CD4-positive, alpha-beta T cell treated with Interleukin-17A for 4 hours (primary cell): ENCODE data around the gene ATPAF1.

Source experiments
- DNase-seq: peaks from one replicate; pipeline ENCODE4 v3.0.0-alpha.2; 2020; ENCODE audit warnings: mixed read lengths

The ATPAF1 gene

GRCh38 chr1:46646844-46647243 is 21.3 kb downstream of the ATPAF1 start:
- DNase-seq, result no peak

DNA sequence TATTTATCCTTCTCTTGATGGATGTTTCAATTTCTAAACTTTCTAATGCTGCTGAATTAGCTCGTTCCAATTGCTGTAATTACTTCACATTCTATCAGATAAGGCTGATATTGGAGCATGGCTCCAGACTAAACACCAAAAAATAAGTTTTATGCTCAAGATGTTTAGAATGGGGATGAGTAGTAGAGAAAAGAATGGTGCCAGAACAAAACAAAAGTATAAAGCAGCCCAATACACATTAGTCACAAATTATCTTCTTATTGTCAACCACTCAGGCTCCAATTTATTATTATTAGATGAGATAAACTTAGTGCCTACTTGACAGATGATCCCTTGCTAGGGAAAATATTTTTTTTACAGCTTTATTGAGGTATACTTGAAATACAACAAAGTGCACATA is 21.8 kb downstream of the ATPAF1 start:
- DNase-seq, result no peak

DNA sequence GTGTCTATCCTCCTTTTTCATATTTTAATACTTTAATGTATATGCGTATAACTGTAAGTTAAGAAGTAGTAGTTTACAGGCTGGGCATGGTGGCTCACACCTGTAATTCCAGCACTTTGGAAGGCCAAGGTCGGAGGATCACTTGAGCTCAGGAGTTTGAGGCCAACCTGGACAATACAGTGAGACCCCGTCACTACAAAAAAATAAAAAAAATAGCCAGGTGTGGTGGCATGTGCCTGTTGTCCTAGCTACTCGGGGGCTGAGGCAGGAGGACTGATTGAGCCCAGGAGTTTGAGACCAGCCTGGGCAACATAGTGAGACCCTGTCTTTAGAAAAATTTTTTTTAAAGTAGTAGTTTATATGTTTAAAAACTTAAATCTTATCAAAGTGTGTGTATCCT is 22.3 kb downstream of the ATPAF1 start:
- no peak for DNase-seq

DNA sequence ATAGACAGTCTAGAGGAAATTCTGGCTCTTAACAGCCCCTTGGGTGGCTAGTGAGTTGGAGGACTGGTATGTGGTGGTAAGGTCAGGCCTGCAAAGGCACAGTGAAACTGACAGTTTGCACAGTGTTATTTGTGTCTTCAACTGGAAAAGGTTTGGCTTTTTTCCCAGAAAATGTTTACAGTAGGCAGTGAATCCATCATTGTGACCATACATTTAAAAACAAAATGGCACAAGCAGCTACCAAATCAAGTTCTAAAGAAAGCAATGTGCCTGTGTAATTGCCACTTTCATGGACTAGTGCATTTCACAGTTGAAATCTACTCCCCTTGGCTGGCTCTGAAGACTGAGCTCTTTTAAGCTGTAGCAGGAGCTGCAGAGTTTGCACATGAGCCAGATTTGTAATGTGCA is 24.8 kb downstream of the ATPAF1 start:
- no peak for DNase-seq

DNA sequence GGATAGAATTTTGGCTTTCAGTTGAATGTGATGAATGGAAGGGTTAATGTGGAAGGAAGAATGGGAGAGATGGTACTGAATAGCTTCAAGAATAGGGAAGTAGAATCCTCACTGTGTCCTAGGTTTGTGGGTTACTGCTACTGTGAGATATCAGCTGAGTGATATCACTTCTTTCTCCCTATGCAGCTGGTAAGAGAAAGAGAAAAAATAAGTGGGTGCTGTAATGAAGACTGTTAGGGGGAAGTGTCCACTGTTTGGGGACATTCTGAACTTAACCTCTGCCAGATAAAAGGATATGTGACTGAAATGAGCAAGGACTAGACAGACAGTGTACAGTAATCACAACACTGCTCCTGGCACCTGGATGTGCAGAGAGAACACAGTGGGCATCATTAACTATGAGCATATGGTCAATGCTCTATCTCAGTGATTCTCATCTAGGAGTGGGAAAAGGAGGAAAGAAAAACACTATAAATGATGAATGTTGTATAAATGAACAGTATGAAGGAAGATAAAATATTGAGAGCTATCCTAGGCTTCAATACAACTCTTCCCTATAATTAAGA is 26.0 kb downstream of the ATPAF1 start:
- no peak for DNase-seq

DNA sequence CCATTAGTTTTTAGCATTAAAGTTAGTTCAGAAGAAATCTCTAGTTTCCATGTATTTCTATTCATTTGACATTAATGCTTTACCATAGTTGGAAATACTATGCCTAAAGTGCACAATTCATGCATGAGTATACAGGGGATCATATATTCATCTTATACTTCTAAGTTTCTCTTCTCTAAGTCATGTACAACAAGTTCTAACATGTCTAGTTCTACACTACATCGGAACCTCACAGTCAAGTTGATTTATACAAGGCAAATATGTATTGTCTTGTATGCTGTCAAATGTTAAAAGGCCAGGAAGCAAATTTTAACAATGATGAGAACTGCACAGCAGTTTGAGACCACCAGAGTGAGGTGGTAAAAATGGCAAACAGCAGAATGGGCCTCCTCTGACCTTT is 28.6 kb downstream of the ATPAF1 start:
- no peak for DNase-seq

DNA sequence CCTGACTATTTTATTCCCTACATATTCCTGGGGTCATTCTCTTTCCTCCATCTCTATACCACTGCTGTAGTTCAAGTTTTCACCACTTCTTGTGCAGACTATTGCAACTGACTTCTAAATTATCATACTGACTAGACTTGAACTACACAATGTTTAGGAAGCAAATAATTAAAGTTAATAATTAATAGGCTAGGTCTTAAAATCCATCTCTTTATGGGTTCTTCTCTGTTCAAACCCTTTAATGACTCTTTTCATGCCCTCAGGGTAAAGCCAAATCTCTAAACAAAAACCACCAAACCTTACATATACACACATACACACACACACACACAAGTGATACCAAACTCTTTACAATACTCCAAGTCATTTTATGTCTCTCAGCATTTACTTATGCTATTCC is 29.2 kb downstream of the ATPAF1 start:
- DNase-seq, result no peak

- DNase-seq, result no peak
These were observed 30.6 kb downstream of the ATPAF1 start for GRCh38 chr1:46637444-46638083.

GRCh38 chr1:46635205-46635604 is 33.0 kb downstream of the ATPAF1 start:
- no peak for DNase-seq

DNA sequence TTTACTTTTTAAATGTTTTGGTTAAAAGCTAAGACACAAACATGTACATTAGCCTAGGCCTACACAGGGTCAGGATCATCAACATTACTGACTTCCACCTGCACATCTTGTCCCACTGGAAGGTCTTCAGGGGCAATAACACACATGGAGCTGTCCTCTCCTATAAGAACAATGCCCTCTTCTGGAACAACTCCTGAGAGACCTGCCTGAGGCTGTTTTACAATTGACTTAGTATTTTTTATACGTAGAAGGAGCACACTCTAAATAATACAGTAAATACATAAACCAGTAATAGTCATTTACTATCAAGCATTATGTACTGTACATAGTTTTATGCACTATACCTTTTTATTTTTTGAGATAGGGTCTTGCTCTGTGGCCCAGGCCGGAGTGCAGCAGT is 37.4 kb downstream of the ATPAF1 start:
- no peak for DNase-seq

DNA sequence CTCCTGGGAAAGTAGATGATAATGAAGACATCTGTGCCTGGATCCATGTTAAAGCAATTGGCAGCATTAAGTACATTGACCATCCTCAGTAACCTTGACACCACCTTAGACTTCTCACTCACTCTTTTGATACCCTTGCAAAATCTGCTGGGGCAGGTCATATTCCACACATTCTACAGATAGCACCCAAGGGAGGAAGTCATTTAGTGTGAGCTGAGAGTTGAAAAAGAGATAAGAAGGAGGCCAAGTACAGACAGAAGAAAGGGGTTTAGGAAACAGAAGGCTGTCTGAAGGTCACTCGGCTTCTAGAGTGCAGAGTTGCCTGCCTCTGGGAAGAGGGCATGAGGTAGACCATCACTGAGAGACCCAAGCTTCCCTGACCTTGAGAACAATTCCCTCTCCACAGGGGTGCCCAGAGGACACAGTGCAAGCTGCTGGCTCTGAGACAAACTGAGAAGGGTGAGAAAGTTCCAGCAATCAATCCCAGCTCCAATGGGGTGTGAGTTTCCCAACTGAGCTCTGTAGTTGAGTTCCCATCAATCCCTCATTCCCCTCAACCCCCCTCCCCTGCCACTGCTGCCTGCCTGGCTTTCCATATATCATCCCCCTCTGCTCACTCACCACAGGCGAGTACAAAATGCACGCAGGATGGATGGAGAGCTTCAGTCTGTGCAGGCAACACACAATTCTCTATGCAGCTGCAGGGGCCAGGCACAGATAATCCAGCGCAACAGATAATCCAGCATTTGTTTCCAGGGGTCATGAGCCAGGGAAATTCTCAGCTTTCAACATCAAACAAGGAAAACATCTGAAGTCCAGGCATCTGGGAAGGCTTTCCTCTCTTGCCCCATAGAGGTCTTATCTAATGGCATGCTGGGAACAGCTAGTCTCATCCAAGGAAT is 44.2 kb downstream of the ATPAF1 start:
- no peak for DNase-seq

- DNase-seq, result no peak
These were observed 45.8 kb downstream of the ATPAF1 start for GRCh38 chr1:46622344-46622743.

DNA sequence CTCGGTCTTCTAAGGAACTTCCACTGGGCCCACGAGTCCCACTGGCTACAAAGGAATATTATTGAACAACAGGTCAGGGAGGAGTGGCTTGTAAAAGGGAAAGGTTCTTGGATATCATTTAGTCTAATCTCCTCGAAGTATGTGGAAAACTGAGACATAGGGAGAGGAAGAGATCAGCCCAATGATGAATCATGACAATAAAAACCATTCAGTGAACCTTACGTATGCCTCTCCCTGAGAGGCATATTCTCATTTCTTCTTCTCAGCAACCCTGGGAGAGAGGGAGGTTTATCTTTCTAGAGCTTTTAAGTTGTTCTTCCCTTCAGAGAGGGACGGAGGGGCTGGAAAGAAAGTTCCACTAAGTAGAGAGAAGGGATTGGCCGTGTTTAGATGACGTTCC is 46.2 kb downstream of the ATPAF1 start:
- no peak for DNase-seq

DNA sequence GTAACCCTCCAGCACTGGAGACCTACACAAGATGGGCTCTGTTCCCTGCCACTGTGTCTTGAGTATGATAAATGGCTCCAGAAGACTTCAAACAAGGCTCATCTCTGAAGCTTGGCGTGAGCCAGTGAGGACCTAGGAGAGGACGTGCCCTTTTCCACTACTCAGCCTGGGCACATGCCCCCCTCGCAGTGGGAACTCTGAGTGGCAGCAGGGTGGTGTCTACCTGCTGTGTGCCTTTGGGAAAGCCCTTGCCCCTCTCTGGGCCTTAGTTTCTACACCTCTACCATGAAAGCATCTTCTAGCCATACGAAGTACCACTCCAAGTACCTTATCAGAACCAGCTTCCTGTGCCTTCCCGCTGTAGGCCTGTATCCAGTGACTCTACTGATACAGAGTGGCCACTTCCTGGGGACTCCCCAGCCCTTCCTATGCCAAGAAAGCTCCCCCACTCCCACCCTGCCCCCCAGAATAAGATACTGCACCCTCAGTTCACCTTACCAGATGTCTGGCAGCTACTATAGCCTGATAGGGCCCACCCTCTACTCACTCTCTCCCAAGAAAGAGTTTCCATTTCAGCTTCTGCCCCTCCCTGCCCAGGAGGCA is 48.4 kb downstream of the ATPAF1 start:
- no peak for DNase-seq

DNA sequence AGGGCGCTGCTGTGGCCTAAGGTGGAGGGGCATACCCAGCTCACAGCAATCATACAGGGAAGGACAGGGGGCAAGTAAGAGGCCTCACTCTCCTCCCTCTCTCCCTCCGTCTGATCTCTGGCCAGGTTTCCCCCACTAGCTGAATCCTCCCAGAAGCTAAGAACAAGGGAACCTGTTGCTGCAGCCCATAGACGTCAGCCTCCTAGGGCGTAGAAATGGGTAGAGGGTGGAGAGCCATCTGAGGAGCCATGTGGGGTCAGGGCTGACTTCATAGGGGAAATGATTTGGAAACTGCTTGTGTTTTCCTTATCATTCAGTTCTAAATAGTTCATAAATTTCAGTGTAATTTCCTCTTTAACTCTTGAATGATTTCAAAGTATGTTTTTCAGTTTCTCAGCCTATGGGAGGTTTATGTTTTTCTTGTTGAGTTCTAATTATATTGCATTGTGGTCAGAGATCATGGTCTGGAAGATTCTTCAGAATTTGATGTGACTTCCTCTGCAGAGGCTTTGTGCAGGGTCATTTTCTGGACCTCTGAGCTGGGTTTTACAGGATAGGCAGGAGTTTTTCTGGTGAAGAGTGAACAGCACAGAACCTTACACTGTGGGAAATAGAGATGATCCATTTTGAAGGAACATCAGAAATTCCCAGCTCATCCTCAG is 49.3 kb downstream of the ATPAF1 start:
- DNase-seq, result no peak

DNA sequence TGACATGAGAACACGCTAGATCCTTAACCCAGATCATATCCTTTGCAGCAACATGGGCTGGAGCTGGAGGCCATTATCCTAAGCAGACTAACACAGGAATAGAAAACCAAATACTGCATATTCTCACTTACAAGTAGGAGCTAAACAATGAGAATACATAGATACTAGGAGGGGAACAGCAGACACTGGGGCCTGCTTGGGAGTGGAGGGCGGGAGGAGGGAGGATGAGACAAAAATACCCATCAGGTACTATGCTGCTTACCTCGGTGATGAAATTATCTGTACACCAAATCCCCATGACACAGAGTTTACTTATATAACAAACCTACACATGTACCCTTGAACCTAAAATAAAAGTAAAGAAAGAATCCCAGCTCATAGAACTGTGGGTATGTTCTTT is 50.3 kb downstream of the ATPAF1 start:
- no peak for DNase-seq

DNA sequence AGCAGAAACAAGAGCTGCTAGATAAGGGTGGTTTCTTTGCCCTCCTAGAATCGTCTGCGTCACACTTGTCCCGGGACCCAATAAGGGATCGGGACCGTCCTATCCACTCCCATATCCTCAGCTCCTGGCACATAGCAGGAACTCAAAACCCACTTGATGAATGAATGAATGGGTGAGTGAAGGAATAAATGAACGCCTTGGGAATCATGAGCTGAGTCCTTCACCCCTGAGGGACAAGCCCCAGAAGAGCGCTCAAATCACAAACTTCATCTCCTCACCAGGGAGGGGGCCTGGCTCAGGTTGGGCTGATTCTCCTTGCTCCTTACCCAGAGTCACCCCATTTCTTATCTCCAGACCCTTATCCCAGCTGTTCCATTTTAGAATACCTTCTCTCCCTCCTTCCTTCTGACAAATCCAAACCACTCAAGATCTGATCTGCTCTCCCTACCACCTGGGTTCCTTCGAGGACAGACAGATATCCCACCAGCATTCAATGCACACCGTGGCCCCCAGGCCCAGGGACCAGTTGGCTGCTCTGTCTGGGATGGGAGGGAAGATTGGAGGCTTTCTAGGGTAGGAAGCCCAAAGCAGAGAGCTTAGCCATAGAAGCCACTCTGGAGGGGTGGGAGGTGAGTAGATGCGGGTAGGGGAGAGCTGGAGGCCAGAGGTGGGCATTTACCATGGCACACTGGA is 50.9 kb downstream of the ATPAF1 start:
- no peak for DNase-seq

DNA sequence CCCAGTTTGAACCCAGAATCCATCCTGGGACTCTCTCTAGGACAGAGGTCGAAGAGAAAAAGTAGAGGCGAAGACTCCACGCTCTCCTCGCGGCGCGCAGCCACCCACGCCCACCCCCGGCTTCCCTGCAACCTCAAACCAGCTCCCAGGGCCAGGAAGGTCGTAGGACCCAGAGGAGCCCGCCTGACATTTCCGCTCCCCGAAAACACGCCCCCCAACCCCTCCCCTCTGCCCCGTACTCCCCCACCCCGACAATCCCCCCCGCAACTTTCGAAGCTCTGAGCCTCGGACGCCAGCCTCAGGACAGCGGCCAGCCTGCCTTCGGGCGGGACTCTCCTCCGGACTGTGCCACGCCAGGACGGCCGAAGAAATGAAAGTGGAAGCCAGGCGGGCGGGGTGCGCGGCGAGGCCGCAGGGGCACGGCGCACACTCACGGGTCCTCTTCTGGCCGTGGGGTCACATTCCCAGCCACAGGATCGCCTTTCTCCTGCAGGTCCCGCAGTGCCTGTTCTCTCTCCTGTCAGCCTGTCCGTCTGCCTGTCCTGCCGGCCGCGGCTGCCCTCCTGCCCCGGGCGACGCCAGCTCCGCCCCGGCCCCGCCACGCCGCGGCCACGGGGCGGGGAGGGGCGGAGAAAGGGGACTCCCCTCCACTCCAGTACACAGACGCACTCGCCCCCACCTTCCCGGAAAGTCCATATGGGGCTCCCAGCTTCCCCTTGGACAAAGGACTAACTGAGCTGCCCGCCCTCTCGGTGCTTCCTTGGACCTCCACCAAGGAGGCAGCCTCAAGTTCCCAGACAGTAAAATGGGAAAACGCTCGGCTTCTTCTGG is 51.7 kb downstream of the ATPAF1 start, which contains the start of gene MOB3C:
TSS of gene MOB3C (minus strand) at position 535 of the 831 bp plus-strand sequence. CDS start 3,490 bp downstream, outside the sequence.
- DNase-seq, result peak; percentile 80

- DNase-seq, result peak; percentile 14
These were observed 52.4 kb downstream of the ATPAF1 start for GRCh38 chr1:46615735-46616134.

GRCh38 chr1:46615088-46615487 is 53.1 kb downstream of the ATPAF1 start:
- DNase-seq, result no peak

GRCh38 chr1:46614604-46614984 is 53.6 kb downstream of the ATPAF1 start:
- no peak for DNase-seq
